ENCODE data around the gene VEGFA. TPM values are rescaled to one million over a fixed set of nuclear protein-coding genes. Genes with fewer than 3 reads are reported as not detected.

VEGFA gene
- total RNA-seq, 1 donor from 2014 or later = 236 TPM

- H3K4me3 ChIP-seq (ENCODE audit: low read depth, low read length) = no peak overlapping the region
- no peaks in the 10 kb centered on the region for H3K36me3 ChIP-seq (ENCODE audit: control insufficient read depth, insufficient read depth, low read length)
- no peak for TF ChIP-seq CTCF (IDR thresholded peaks at IDR 0.05; ENCODE audit: insufficient read depth, low read length, poor library complexity, severe bottlenecking)
- no peak for DNase-seq (ENCODE audit: low read depth)
- H3K27me3 ChIP-seq (ENCODE audit: control insufficient read depth, insufficient read depth, low read length) = no peaks in the 10 kb centered on the region
Measured at GRCh38 chr6:43827898-43828297, 57.9 kb downstream of the VEGFA start.

- DNase-seq (ENCODE audit: low read depth) = no peak
- Histone ChIP-seq H3K4me3 (ENCODE audit: low read depth, low read length) (no peak overlapping the region), H3K27me3 (ENCODE audit: control insufficient read depth, insufficient read depth, low read length) (no peaks in the 10 kb centered on the region), H3K36me3 (ENCODE audit: control insufficient read depth, insufficient read depth, low read length) (no peaks in the 10 kb centered on the region)
- no peak for TF ChIP-seq CTCF (IDR thresholded peaks at IDR 0.05; ENCODE audit: insufficient read depth, low read length, poor library complexity, severe bottlenecking)
Measured at GRCh38 chr6:43828711-43829110, 58.7 kb downstream of the VEGFA start.

- no peak for TF ChIP-seq CTCF (IDR thresholded peaks at IDR 0.05; ENCODE audit: insufficient read depth, low read length, poor library complexity, severe bottlenecking)
- no peaks in the 10 kb centered on the region for H3K27me3 ChIP-seq (ENCODE audit: control insufficient read depth, insufficient read depth, low read length)
- H3K36me3 ChIP-seq (ENCODE audit: control insufficient read depth, insufficient read depth, low read length) = no peaks in the 10 kb centered on the region
- H3K4me3 ChIP-seq (ENCODE audit: low read depth, low read length) = no peak overlapping the region
- no peak for DNase-seq (ENCODE audit: low read depth)
Measured at GRCh38 chr6:43829470-43829869, 59.5 kb downstream of the VEGFA start.

GRCh38 chr6:43830775-43831174 lies 60.8 kb downstream of the VEGFA start:
- Histone ChIP-seq H3K27me3 (ENCODE audit: control insufficient read depth, insufficient read depth, low read length) (no peaks in the 10 kb centered on the region), H3K36me3 (ENCODE audit: control insufficient read depth, insufficient read depth, low read length) (no peaks in the 10 kb centered on the region)
- TF ChIP-seq CTCF (IDR thresholded peaks at IDR 0.05; ENCODE audit: insufficient read depth, low read length, poor library complexity, severe bottlenecking) = no peak

GRCh38 chr6:43831191-43831590 lies 61.2 kb downstream of the VEGFA start:
- Histone ChIP-seq H3K27me3 (ENCODE audit: control insufficient read depth, insufficient read depth, low read length) (no peaks in the 10 kb centered on the region), H3K36me3 (ENCODE audit: control insufficient read depth, insufficient read depth, low read length) (no peaks in the 10 kb centered on the region), H3K4me3 (ENCODE audit: low read depth, low read length) (no peak overlapping the region)
- no peak for TF ChIP-seq CTCF (IDR thresholded peaks at IDR 0.05; ENCODE audit: insufficient read depth, low read length, poor library complexity, severe bottlenecking)
- DNase-seq (ENCODE audit: low read depth) = no peak

More at GRCh38 chr6:43830775-43831174, 60.8 kb downstream of the VEGFA start:
- H3K4me3 ChIP-seq (ENCODE audit: low read depth, low read length) = no peak overlapping the region
- no peak for DNase-seq (ENCODE audit: low read depth)

- no peaks in the 10 kb centered on the region for H3K27me3 ChIP-seq (ENCODE audit: control insufficient read depth, insufficient read depth, low read length)
- TF ChIP-seq CTCF (IDR thresholded peaks at IDR 0.05; ENCODE audit: insufficient read depth, low read length, poor library complexity, severe bottlenecking) = no peak
- H3K4me3 ChIP-seq (ENCODE audit: low read depth, low read length) = no peak overlapping the region
- no peaks in the 10 kb centered on the region for H3K36me3 ChIP-seq (ENCODE audit: control insufficient read depth, insufficient read depth, low read length)
- DNase-seq (ENCODE audit: low read depth) = no peak
Measured at GRCh38 chr6:43833223-43833995, 63.4 kb downstream of the VEGFA start.
